Measurements from ENCODE around the gene CPD. TPM values are rescaled to one million over a fixed set of nuclear protein-coding genes. Genes with fewer than 3 reads are reported as not detected.
"Not testable (repeated sequence)": the region's sequence is repeated elsewhere in the genome, so short reads cannot be mapped to it uniquely, and the experiment has no call there.

The CPD gene
- 26.9 and 37.7 TPM in 2 replicates for total RNA-seq (2014; rRNA removed; shearing (Covaris generic))

DNA sequence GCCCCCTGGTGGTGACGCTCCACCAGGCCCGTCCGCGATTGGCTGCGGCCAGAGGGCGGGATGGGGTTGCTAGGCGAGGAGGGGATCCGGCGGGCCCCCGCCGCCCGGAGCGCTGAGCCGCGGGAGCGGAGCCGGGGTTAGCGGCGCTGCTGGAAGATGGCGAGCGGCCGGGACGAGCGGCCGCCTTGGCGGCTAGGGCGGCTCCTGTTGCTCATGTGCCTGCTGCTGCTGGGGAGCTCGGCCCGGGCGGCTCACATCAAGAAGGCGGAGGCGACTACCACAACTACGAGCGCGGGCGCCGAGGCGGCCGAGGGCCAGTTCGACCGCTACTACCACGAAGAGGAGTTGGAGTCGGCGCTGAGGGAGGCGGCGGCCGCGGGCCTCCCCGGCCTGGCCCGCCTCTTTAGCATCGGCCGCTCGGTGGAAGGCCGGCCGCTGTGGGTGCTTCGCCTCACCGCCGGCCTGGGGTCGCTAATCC lies at the start of gene CPD:
Gene CPD (plus strand): TSS at position 103 of the 478 bp plus-strand sequence. CDS start 54 bp downstream, at position 157.
- DNase-seq (ENCODE audit: low spot score) = peak; percentile 97

- no peak for DNase-seq (ENCODE audit: low spot score)
Measured at GRCh38 chr17:30332057-30332542, 46.6 kb upstream of the CPD start.

- no peak for DNase-seq (ENCODE audit: low spot score)
Measured at GRCh38 chr17:30333503-30334360, 45.0 kb upstream of the CPD start, which contains the start of gene TMIGD1. Gene TMIGD1 (minus strand): TSS chr17:30334057. CDS start chr17:30332133, 1,924 bp downstream.

GRCh38 chr17:30334421-30334820 lies 44.3 kb upstream of the CPD start:
- no peak for DNase-seq (ENCODE audit: low spot score)

DNA sequence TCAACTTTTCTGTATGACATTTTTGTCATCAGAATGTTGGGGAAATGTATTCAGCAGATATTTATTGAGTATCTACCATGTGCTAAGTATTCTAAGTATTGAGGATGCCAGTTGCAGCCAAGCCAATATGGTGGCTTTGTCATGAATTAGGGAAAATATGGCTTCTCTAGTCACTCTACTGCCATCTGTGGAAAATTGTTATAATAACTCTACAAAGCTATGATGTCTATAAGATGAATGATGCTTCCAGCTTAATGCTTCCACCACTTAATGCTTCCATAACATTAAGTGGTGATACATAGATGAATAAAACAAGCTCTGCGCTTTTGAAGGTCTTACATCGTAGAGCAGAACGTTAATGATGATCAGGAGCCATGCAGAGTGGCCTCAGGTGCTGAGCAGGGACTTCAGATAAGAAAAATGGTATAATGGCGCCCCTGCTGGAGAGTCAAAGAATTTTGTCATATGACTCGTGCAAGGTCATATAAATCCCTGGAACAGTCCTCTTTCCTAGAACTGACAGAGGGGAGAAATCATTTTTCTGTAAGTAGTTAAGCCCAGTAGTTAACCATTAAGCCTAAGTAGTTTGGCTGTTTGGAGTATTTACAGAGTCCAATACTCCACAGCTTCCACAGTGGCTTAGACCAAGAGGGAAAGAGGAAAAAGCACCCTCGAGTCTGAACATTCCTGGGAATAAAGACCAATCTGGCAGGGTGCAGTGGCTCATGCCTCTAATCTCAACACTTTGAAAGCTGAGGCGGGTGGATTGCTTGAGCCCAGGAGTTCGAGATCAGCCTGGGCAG lies 42.2 kb upstream of the CPD start:
- DNase-seq (ENCODE audit: low spot score) = peak; percentile 91

GRCh38 chr17:30337393-30337999 lies 41.2 kb upstream of the CPD start:
- DNase-seq (ENCODE audit: low spot score) = no peak

- no peak for DNase-seq (ENCODE audit: low spot score)
Measured at GRCh38 chr17:30339086-30339485, 39.6 kb upstream of the CPD start.

GRCh38 chr17:30340801-30341356 lies 37.8 kb upstream of the CPD start:
- DNase-seq (ENCODE audit: low spot score) = no peak

GRCh38 chr17:30341703-30342249 lies 37.0 kb upstream of the CPD start:
- no peak for DNase-seq (ENCODE audit: low spot score)

- DNase-seq (ENCODE audit: low spot score) = not testable (repeated sequence)
Measured at GRCh38 chr17:30343244-30343643, 35.5 kb upstream of the CPD start.

- DNase-seq (ENCODE audit: low spot score) = no peak
Measured at GRCh38 chr17:30343796-30344195, 34.9 kb upstream of the CPD start.

- DNase-seq (ENCODE audit: low spot score) = peak; percentile 84
Measured at GRCh38 chr17:30344283-30345088, 34.2 kb upstream of the CPD start.

- DNase-seq (ENCODE audit: low spot score) = no peak
Measured at GRCh38 chr17:30345089-30345433, 33.7 kb upstream of the CPD start.

- no peak for DNase-seq (ENCODE audit: low spot score)
Measured at GRCh38 chr17:30345527-30346075, 33.1 kb upstream of the CPD start.

DNA sequence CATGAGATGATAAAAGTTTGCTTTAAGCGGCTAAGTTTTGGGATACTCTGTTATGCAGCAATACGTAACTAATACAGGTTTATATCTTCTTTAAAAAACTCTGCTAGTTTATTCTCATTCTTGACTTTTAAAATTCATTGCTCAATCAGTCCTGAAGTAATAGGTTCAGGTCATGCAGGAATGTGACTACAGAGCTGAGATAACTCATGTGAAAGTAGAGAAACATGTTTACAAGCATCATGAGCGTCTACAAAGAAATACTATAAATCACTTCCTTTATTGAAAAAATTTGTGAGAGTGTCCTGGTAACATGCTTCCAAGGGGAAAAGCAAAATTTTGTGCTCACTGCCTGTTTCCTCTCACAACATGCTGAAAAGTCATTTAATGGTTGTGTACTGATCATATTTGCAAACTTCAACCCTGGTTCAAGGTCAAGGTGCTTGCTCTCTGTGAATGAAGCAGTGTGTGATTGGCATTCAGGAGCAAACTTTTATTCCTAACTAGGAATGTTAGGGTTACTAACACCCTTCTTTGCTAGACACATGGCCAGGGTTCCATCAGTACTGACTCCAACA lies 32.4 kb upstream of the CPD start:
- DNase-seq (ENCODE audit: low spot score) = no peak

- no peak for DNase-seq (ENCODE audit: low spot score)
Measured at GRCh38 chr17:30347488-30347887, 31.2 kb upstream of the CPD start.

DNA sequence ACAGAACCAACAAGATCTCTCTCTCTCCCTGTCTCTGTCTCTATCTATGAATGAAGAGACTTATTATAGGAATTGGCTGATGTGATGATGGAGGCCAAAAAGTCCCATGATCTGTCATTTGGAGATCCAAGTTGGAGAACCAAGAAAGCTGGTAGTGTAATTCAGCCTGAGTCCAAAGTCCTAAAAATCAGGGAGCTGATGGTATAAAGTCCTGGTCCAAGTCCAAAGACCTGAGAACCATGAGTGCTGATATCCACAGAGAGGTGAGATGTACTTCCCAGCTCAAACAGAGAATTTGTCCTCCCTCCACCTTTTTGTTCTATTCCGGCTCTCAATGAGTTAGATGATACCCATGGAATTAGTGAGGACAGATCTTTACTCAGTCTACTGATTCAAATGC lies 29.5 kb upstream of the CPD start:
- no peak for DNase-seq (ENCODE audit: low spot score)

DNA sequence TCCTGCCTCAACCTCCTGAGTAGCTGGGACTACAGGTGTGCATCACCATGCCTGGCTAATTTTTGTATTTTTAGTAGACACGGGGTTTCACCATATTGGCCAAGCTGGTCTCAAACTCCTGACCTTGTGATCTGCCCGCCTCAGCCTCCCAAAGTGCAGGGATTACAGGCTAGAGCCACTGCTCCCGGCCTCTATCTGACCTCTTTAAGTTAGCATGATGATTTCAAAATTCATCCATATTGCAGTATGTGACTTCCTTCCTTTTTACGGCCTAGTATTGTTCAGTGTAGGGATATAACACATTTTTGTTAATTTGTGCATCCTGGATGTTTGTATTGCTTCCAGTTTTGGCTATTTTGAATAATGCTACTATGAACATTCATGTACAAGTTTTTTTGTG lies 27.5 kb upstream of the CPD start:
- DNase-seq (ENCODE audit: low spot score) = not testable (repeated sequence)

DNA sequence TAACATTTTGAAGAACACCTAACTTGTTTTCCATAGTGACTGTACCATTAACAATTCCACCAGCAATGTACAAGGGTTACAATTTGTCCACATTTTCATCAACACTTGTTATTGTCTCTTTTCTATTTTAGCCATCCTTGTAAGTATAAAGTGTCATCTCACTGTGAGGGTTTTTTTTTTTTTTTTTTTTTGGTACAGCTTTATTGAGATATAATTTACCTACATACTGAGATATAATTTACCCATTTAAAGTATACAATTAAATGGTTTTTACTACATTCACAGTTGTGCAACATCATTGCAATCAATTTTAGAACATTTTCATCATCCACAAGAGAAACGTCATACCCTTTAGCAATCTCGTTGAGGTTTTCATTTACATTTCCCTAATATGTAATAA lies 27.0 kb upstream of the CPD start:
- DNase-seq (ENCODE audit: low spot score) = no peak

All from HT-29 (cell line).